ENCODE measurements around the gene SDHAF2. TPM values are rescaled to one million over a fixed set of nuclear protein-coding genes. Genes with fewer than 3 reads are reported as not detected.

The SDHAF2 gene
- polyA plus RNA-seq, 3 donors: 45.5 to 70.2 (median 64.8) TPM

GRCh38 chr11:61437496-61437895 is 7.6 kb downstream of the SDHAF2 start:
- Mint-ChIP-seq H3K4me1 (peaks cover 10% of the 10 kb centered on the region), H3K36me3 (peaks cover 51 to 71% of the 10 kb centered on the region in 2 donors), H3K4me3 (no peak overlapping the region), H3K27me3 (ENCODE audit: low read depth in 3 of 3) (no peaks in the 10 kb centered on the region), H3K27ac (peak overlapping the region in 1 of 7 donors; percentile 27), H3K9me3 (no peaks in the 10 kb centered on the region)
- 100% methylated on average over 3 of the region's 5 CpGs for WGBS (ENCODE audit: insufficient coverage)
- H3K9ac ChIP-seq (ENCODE audit: insufficient read depth, low read length, poor library complexity, severe bottlenecking): no peak overlapping the region
- H3K36me3 ChIP-seq (replicated peaks in 1 of 2; ENCODE audit: control insufficient read depth in 1 of 2, insufficient read depth in 2 of 2, low read length in 2 of 2): peaks cover 49 to 64% of the 10 kb centered on the region in 2 donors
- no peak overlapping the region for H2AFZ ChIP-seq (ENCODE audit: insufficient read depth, low read depth, low read length, poor library complexity, severe bottlenecking)
- intact Hi-C loops (cut with micrococcal nuclease): loop anchor here (5.0 kb wide), 2 partner anchors 45 to 100 kb away; partner anchors contain the start of gene TMEM216 (in 1 of the 2)
- H4K20me1 ChIP-seq (ENCODE audit: insufficient read depth, low read length): peaks cover 83% of the 10 kb centered on the region
- no peaks in the 10 kb centered on the region for H3K27me3 ChIP-seq (ENCODE audit: control insufficient read depth in 2 of 2, insufficient read depth in 2 of 2, low read length in 2 of 2)
- H3K27ac ChIP-seq (ENCODE audit: low read depth in 1 of 2, low read length in 2 of 2): peak overlapping the region in 1 of 2 donors; percentile 36
- peaks cover 95% of the 10 kb centered on the region for H3K79me2 ChIP-seq (ENCODE audit: insufficient read depth, low read length)
- no peak overlapping the region for H3K4me2 ChIP-seq (replicated peaks; ENCODE audit: extremely low read depth, low read length, poor library complexity, severe bottlenecking)
- H3K9me3 ChIP-seq (replicated peaks in 1 of 2; ENCODE audit: control insufficient read depth in 1 of 2, insufficient read depth in 1 of 2, low read length in 2 of 2): no peaks in the 10 kb centered on the region
- H3K4me3 ChIP-seq (replicated peaks in 1 of 3; ENCODE audit: low read depth in 2 of 3, low read length in 3 of 3): no peak overlapping the region
- no peak for DNase-seq
- TF ChIP-seq CTCF (IDR thresholded peaks at IDR 0.05): no peak
- H3K4me1 ChIP-seq (ENCODE audit: control insufficient read depth in 1 of 2, insufficient read depth in 2 of 2, low read length in 2 of 2): peaks cover 0 to 3% of the 10 kb centered on the region in 2 donors

- no peak overlapping the region for H3K4me3 Mint-ChIP-seq
- H3K9me3 Mint-ChIP-seq: no peaks in the 10 kb centered on the region
- H3K27me3 Mint-ChIP-seq (ENCODE audit: low read depth in 3 of 3): no peaks in the 10 kb centered on the region
- Histone ChIP-seq H3K27ac (ENCODE audit: low read depth in 1 of 2, low read length in 2 of 2) (no peak overlapping the region), H3K4me2 (replicated peaks; ENCODE audit: extremely low read depth, low read length, poor library complexity, severe bottlenecking) (no peak overlapping the region), H2AFZ (ENCODE audit: insufficient read depth, low read depth, low read length, poor library complexity, severe bottlenecking) (no peak overlapping the region), H3K9me3 (replicated peaks in 1 of 2; ENCODE audit: control insufficient read depth in 1 of 2, insufficient read depth in 1 of 2, low read length in 2 of 2) (no peaks in the 10 kb centered on the region), H3K4me3 (replicated peaks in 1 of 3; ENCODE audit: low read depth in 2 of 3, low read length in 3 of 3) (no peak overlapping the region), H3K36me3 (replicated peaks in 1 of 2; ENCODE audit: control insufficient read depth in 1 of 2, insufficient read depth in 2 of 2, low read length in 2 of 2) (peaks cover 63 to 86% of the 10 kb centered on the region in 2 donors), H4K20me1 (ENCODE audit: insufficient read depth, low read length) (peaks cover 96% of the 10 kb centered on the region), H3K9ac (ENCODE audit: insufficient read depth, low read length, poor library complexity, severe bottlenecking) (no peak overlapping the region), H3K27me3 (ENCODE audit: control insufficient read depth in 2 of 2, insufficient read depth in 2 of 2, low read length in 2 of 2) (no peaks in the 10 kb centered on the region), H3K4me1 (ENCODE audit: control insufficient read depth in 1 of 2, insufficient read depth in 2 of 2, low read length in 2 of 2) (peaks cover 0 to 3% of the 10 kb centered on the region in 2 donors), H3K79me2 (ENCODE audit: insufficient read depth, low read length) (peaks cover 89% of the 10 kb centered on the region)
- intact Hi-C loops (cut with micrococcal nuclease): loop anchor here (5.0 kb wide), 2 partner anchors 47 to 102 kb away; partner anchors contain the start of gene TMEM216 (in 1 of the 2)
- peaks cover 54 to 81% of the 10 kb centered on the region in 2 donors for H3K36me3 Mint-ChIP-seq
- DNase-seq: no peak
- peaks cover 6% of the 10 kb centered on the region for H3K4me1 Mint-ChIP-seq
- TF ChIP-seq CTCF (IDR thresholded peaks at IDR 0.05): no peak
- H3K27ac Mint-ChIP-seq: peak overlapping the region in 1 of 7 donors; percentile 61
- no CpG with 5 or more reads among the region's 1 CpG for WGBS (ENCODE audit: insufficient coverage)
These were observed 9.7 kb downstream of the SDHAF2 start for GRCh38 chr11:61439615-61440014.
